ENCODE measurements around the gene PCDH19. TPM values are rescaled to one million over a fixed set of nuclear protein-coding genes. Genes with fewer than 3 reads are reported as not detected.

PCDH19 gene
- total and polyA plus RNA-seq, 2 of the 13 experiments (the other 11 are each of a cell fraction or from before 2014, with no cell fraction given), result 0.02 to 0.09 TPM

DNA sequence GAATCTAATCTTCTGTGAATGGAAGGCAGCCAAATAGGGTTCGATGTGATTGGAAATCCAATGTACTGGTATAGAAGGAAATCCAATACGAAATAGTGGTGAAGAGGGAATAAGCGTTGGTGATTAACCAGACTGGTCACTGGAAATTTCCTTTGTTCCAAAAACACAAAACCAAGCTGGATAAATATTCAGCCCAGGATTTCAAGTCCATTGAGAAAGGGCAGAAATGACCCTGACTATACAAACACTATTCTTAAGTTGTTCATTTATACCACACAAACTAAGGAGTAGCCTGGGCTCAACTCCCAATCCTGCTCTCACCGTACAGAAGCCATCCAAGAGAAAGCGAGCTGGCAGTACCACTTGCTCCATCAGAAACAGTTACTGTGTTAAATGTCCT, 32.2 kb downstream of the PCDH19 start (continued):
- TF ChIP-seq HNRNPUL1 (IDR thresholded peaks at IDR 0.05; ENCODE audit: low read depth, low read length) (no peak), SP4 (CRISPR knock-in tag; IDR thresholded peaks at IDR 0.05) (no peak), TOPORS (CRISPR knock-in tag; IDR thresholded peaks at IDR 0.05) (no peak), NFKB2 (CRISPR knock-in tag; IDR thresholded peaks at IDR 0.05; ENCODE audit: borderline replicate concordance) (no peak), RELA (CRISPR knock-in tag; IDR thresholded peaks at IDR 0.05) (no peak)

DNA sequence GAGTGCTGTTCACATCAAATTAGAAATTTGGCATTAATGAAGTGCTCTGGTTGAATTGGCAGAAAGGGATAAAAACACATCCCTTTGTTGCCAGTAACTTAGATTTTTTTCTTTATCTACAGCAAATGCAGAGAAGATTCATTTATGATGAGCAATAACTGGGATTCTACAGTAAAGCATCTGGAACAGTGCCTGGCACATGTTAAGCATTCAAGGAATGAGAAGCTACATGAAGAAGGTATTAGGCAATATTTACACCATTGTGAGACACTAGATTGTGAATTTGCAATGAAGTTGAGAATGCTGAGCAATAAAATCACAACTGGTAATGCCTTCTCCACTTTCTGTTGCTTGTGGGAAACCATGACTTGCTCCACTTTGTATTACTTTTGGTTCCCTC, 33.5 kb downstream of the PCDH19 start:
- no peak overlapping the region for H3K4me2 ChIP-seq (ENCODE audit: low read depth, low read length)
- intact Hi-C loops (cut with micrococcal nuclease; ENCODE audit: unreplicated experiment) (no loop called here), in situ Hi-C loops (cut with HindIII; ENCODE audit: extremely low pct_ligation_motif_present, low pct_unique_long_range_greater_than_20kb) (no loop called here)
- DNase-seq (ENCODE audit: low spot score) (no peak), ATAC-seq (no peak), FAIRE-seq (no peak)
- H3K27ac ChIP-seq (ENCODE audit: extremely low read length, insufficient read depth, low read length), result no peak overlapping the region
- H4K20me1 ChIP-seq (ENCODE audit: insufficient read depth, low read length), result no peaks in the 10 kb centered on the region
- POLR2A ChIA-PET, result no interaction called here
- no peaks in the 10 kb centered on the region for H3K79me2 ChIP-seq (ENCODE audit: insufficient read depth, low read length)
- H3K4me1 ChIP-seq (ENCODE audit: insufficient read depth, low read length), result no peaks in the 10 kb centered on the region
- H3K4me3 ChIP-seq (replicated peaks in 1 of 3; ENCODE audit: insufficient read depth in 1 of 3, low read depth in 2 of 3, low read length in 3 of 3), result no peak overlapping the region
- CTCF ChIA-PET (ENCODE audit: low intra/inter-chr PET ratio, low total read pairs), result no interaction called here
- H3K9ac ChIP-seq (ENCODE audit: insufficient read depth, low read depth, low read length), result no peak overlapping the region
- H2AFZ ChIP-seq (ENCODE audit: low read length), result no peak overlapping the region
- H3K27me3 ChIP-seq (ENCODE audit: control insufficient read depth in 1 of 2, insufficient read depth in 2 of 2, low read length in 2 of 2), result no peaks in the 10 kb centered on the region
- BruUV-seq (replicated peaks), result no TSS peak
- H3K9me3 ChIP-seq (ENCODE audit: low read length), result no peaks in the 10 kb centered on the region
- H3K36me3 ChIP-seq (replicated peaks in 1 of 2; ENCODE audit: control insufficient read depth in 1 of 2, insufficient read depth in 2 of 2, low read length in 2 of 2), result no peaks in the 10 kb centered on the region
- no peak for TF ChIP-seq KLF9 (CRISPR knock-in tag; IDR thresholded peaks at IDR 0.05; ENCODE audit: low read depth)
- TF ChIP-seq, protein P1, sequence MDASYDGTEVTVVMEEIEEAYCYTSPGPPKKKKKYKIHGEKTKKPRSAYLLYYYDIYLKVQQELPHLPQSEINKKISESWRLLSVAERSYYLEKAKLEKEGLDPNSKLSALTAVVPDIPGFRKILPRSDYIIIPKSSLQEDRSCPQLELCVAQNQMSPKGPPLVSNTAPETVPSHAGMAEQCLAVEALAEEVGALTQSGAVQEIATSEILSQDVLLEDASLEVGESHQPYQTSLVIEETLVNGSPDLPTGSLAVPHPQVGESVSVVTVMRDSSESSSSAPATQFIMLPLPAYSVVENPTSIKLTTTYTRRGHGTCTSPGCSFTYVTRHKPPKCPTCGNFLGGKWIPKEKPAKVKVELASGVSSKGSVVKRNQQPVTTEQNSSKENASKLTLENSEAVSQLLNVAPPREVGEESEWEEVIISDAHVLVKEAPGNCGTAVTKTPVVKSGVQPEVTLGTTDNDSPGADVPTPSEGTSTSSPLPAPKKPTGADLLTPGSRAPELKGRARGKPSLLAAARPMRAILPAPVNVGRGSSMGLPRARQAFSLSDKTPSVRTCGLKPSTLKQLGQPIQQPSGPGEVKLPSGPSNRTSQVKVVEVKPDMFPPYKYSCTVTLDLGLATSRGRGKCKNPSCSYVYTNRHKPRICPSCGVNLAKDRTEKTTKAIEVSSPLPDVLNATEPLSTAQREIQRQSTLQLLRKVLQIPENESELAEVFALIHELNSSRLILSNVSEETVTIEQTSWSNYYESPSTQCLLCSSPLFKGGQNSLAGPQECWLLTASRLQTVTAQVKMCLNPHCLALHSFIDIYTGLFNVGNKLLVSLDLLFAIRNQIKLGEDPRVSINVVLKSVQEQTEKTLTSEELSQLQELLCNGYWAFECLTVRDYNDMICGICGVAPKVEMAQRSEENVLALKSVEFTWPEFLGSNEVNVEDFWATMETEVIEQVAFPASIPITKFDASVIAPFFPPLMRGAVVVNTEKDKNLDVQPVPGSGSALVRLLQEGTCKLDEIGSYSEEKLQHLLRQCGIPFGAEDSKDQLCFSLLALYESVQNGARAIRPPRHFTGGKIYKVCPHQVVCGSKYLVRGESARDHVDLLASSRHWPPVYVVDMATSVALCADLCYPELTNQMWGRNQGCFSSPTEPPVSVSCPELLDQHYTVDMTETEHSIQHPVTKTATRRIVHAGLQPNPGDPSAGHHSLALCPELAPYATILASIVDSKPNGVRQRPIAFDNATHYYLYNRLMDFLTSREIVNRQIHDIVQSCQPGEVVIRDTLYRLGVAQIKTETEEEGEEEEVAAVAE (CRISPR knock-in tag; IDR thresholded peaks at IDR 0.05; ENCODE audit: borderline replicate concordance), result no peak
- TF ChIP-seq, protein P2, sequence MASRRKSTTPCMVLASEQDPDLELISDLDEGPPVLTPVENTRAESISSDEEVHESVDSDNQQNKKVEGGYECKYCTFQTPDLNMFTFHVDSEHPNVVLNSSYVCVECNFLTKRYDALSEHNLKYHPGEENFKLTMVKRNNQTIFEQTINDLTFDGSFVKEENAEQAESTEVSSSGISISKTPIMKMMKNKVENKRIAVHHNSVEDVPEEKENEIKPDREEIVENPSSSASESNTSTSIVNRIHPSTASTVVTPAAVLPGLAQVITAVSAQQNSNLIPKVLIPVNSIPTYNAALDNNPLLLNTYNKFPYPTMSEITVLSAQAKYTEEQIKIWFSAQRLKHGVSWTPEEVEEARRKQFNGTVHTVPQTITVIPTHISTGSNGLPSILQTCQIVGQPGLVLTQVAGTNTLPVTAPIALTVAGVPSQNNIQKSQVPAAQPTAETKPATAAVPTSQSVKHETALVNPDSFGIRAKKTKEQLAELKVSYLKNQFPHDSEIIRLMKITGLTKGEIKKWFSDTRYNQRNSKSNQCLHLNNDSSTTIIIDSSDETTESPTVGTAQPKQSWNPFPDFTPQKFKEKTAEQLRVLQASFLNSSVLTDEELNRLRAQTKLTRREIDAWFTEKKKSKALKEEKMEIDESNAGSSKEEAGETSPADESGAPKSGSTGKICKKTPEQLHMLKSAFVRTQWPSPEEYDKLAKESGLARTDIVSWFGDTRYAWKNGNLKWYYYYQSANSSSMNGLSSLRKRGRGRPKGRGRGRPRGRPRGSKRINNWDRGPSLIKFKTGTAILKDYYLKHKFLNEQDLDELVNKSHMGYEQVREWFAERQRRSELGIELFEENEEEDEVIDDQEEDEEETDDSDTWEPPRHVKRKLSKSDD (CRISPR knock-in tag; IDR thresholded peaks at IDR 0.05; ENCODE audit: low read depth), result no peak
- no peak for TF ChIP-seq EED (CRISPR knock-in tag; IDR thresholded peaks at IDR 0.05)
- no peak for TF ChIP-seq ONECUT2 (CRISPR knock-in tag; IDR thresholded peaks at IDR 0.05)
- TF ChIP-seq RAD51 (IDR thresholded peaks at IDR 0.05; ENCODE audit: borderline replicate concordance), result no peak
- TF ChIP-seq, protein P3, sequence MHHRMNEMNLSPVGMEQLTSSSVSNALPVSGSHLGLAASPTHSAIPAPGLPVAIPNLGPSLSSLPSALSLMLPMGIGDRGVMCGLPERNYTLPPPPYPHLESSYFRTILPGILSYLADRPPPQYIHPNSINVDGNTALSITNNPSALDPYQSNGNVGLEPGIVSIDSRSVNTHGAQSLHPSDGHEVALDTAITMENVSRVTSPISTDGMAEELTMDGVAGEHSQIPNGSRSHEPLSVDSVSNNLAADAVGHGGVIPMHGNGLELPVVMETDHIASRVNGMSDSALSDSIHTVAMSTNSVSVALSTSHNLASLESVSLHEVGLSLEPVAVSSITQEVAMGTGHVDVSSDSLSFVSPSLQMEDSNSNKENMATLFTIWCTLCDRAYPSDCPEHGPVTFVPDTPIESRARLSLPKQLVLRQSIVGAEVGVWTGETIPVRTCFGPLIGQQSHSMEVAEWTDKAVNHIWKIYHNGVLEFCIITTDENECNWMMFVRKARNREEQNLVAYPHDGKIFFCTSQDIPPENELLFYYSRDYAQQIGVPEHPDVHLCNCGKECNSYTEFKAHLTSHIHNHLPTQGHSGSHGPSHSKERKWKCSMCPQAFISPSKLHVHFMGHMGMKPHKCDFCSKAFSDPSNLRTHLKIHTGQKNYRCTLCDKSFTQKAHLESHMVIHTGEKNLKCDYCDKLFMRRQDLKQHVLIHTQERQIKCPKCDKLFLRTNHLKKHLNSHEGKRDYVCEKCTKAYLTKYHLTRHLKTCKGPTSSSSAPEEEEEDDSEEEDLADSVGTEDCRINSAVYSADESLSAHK (CRISPR knock-in tag; IDR thresholded peaks at IDR 0.05; ENCODE audit: borderline replicate concordance), result no peak
- no peak for TF ChIP-seq POLR2AphosphoS5 (IDR thresholded peaks at IDR 0.05; ENCODE audit: low read depth, low read length)
